GM12878 (cell line): Measurements from ENCODE around the gene MCUB. TPM values are rescaled to one million over a fixed set of nuclear protein-coding genes. Genes with fewer than 3 reads are reported as not detected.

ENCODE experiments used
- ATAC-seq: fragments of 200-7000 bp; cut with Tn5 transposase; 3 replicates; pipeline ENCODE4 v1.9.1; 2020; ENCODE audit warnings: mild to moderate bottlenecking, moderate library complexity
- BruUV-seq: library from RNA; stranded (reverse); fragments of 400-500 nt; replicated peaks from 2 replicates; lab custom pipeline; 2021; lab: Mats Ljungman, UMichigan
- CTCF ChIA-PET: fragments of 300-600 bp; sonication (Branson Sonifier 250); formaldehyde crosslinking; extraction: SDS; loops from one replicate; lab custom pipeline; 2021; ENCODE audit warnings: inconsistent platforms; lab: Yijun Ruan, JAX
- POLR2A ChIA-PET: fragments of 350-600 bp; formaldehyde crosslinking; extraction: SDS; loops from one replicate; lab custom pipeline; 2021; ENCODE audit warnings: inconsistent platforms; lab: Charles Lee
- RAD21 ChIA-PET: fragments of 300-600 bp; sonication (Branson Sonifier 250); formaldehyde crosslinking; loops from one replicate; lab custom pipeline; 2023; ENCODE audit warnings: antibody characterized with exemption; ENCODE audit not compliant: unreplicated experiment; lab: Charles Lee
- SMC1A ChIA-PET: fragments of 300-600 bp; sonication (Branson Sonifier 250); formaldehyde crosslinking; loops from one replicate; lab custom pipeline; 2023; ENCODE audit not compliant: unreplicated experiment, uncharacterized antibody; lab: Charles Lee
- DNase-seq: peaks from one replicate; pipeline ENCODE4 v3.0.0-alpha.2; 2011; ENCODE audit warnings: low read depth, low spot score
- FAIRE-seq: peaks from 3 replicates; lab custom pipeline; 2011; peaks lifted over from hg19 to GRCh38; lab: Jason Lieb, UNC
- H2AFZ ChIP-seq: 2 replicates; pipeline ENCODE4 v1.6.0; 2011; ENCODE audit warnings: low read depth, low read length, control low read depth; ENCODE audit not compliant: control insufficient read depth
- H3K27ac ChIP-seq: 2 replicates; pipeline ENCODE4 v1.5.1; 2011; ENCODE audit warnings: control low read depth; ENCODE audit not compliant: control insufficient read depth, insufficient read depth
- H3K27me3 ChIP-seq, 2 experiments: replicated peaks in 1 of 2; 2 replicates each; pipeline versions ENCODE4 v1.6.0 to v1.6.1; 2011; ENCODE audit warnings: low read length in 1 of 2; ENCODE audit not compliant: control insufficient read depth in 2 of 2, insufficient read depth in 2 of 2
- H3K36me3 ChIP-seq, 2 experiments: 2 replicates each; pipeline ENCODE4 v1.5.1; 2011; ENCODE audit warnings: low read length in 1 of 2; ENCODE audit not compliant: control insufficient read depth in 2 of 2, insufficient read depth in 2 of 2
- H3K4me1 ChIP-seq: 2 replicates; pipeline ENCODE4 v1.6.1; 2011; ENCODE audit warnings: mild to moderate bottlenecking, low read length, moderate library complexity, mixed read lengths; ENCODE audit not compliant: control insufficient read depth, insufficient read depth
- H3K4me2 ChIP-seq: 2 replicates; pipeline ENCODE4 v1.6.0; 2011; ENCODE audit warnings: control low read depth; ENCODE audit not compliant: control insufficient read depth, insufficient read depth
- H3K4me3 ChIP-seq: fragments of 200-600 bp; sonication (generic); 2 replicates; pipeline ENCODE4 v1.5.1; 2016
- H3K79me2 ChIP-seq: 2 replicates; pipeline ENCODE4 v1.6.0; 2011; ENCODE audit warnings: low read length; ENCODE audit not compliant: control insufficient read depth, insufficient read depth
- H3K9ac ChIP-seq: 2 replicates; pipeline ENCODE4 v1.8.0; 2011; ENCODE audit warnings: low read length, control low read depth, mixed read lengths; ENCODE audit not compliant: control insufficient read depth, insufficient read depth
- H3K9me3 ChIP-seq: replicated peaks from 3 replicates; pipeline ENCODE4 v1.5.1; 2011; ENCODE audit warnings: mild to moderate bottlenecking, low read length; ENCODE audit not compliant: control insufficient read depth, insufficient read depth
- H4K20me1 ChIP-seq: 2 replicates; pipeline ENCODE4 v1.6.0; 2011; ENCODE audit not compliant: control insufficient read depth, insufficient read depth
- ETV6 ChIP-seq, 2 experiments: fragments of 450-650 bp in 1 of 2; IDR thresholded peaks in 1 of 2; conservative IDR thresholded peaks in 1 of 2; 2 replicates each; pipeline ENCODE4 v1.6.1; 2014; ENCODE audit warnings: antibody characterized with exemption in 1 of 2, borderline replicate concordance in 1 of 2, low read depth in 1 of 2, mild to moderate bottlenecking in 1 of 2, moderate library complexity in 1 of 2
- NR2C1 ChIP-seq: fragments of 450-650 bp; IDR thresholded peaks from 2 replicates; pipeline ENCODE4 v1.6.1; 2017; ENCODE audit warnings: antibody characterized with exemption, mild to moderate bottlenecking, moderate library complexity
- NR2C2 ChIP-seq: IDR thresholded peaks from 2 replicates; pipeline ENCODE4 v1.6.1; 2011; ENCODE audit warnings: borderline replicate concordance, low read depth; ENCODE audit not compliant: control insufficient read depth, insufficient read length
- POLR2AphosphoS2 ChIP-seq: IDR thresholded peaks from 2 replicates; pipeline ENCODE4 v1.6.1; 2011; ENCODE audit warnings: low read depth, mild to moderate bottlenecking, low read length, improper control_type of control experiment, moderate library complexity
- POU2F2 ChIP-seq: IDR thresholded peaks from 3 replicates; pipeline ENCODE4 v1.6.1; 2011; ENCODE audit warnings: low read depth, mild to moderate bottlenecking, low read length, borderline replicate concordance
- whole genome bisulfite sequencing: methylation state at CpG from one replicate; pipeline ENCODE4 v1.1.6; 2016; ENCODE audit warnings: low lambda C conversion rate; ENCODE audit not compliant: insufficient replicate concordance, insufficient coverage; ENCODE audit errors: missing lambda C conversion rate; 5-methylcytosine and 5-hydroxymethylcytosine counted together
- in situ Hi-C: fragments of 300-500 bp; cut with MboI; formaldehyde crosslinking; loops from 9 replicates; pipeline ENCODE4 v1.14.3; 2018; ENCODE audit warnings: mixed read lengths
- intact Hi-C: fragments of 100-400 bp; cut with micrococcal nuclease; formaldehyde crosslinking; loops from one replicate; pipeline ENCODE4 v1.14.2; 2022; ENCODE audit not compliant: unreplicated experiment
- polyA plus RNA-seq, 11 experiments: library from polyadenylated mRNA; depleted of rRNA in 4 of 11; unstranded in 6 of 11; stranded (reverse) in 5 of 11; fragments of >200 nt; fragmentation: Nextera tagmentation in 4 of 11; fragmentation: Illumina TruSeq in 1 of 11; extraction: Ambion mirVana in 4 of 11; extraction: Trizol in 1 of 11; gene quantifications; 1 replicate in 1 of 11; 2 replicates in 10 of 11; pipeline versions ENCODE4 v1.2.1 to v1.2.3, GENCODE V29; 2011 to 2016; ENCODE audit warnings: inconsistent platforms in 2 of 11, missing spikeins in 2 of 11, low read depth in 1 of 11
- total RNA-seq, 4 experiments: library from RNA; depleted of rRNA in 3 of 4; stranded (reverse); fragments of >200 nt in 3 of 4; fragmentation: Illumina TruSeq in 1 of 4; extraction: Trizol in 1 of 4; gene quantifications; 2 replicates each; pipeline versions ENCODE4 v1.2.1 to v1.2.3, GENCODE V29; 2013 to 2021

MCUB gene
- total and polyA plus RNA-seq, 10 of the 15 experiments (the other 5 are each of a cell fraction or from before 2014, with no cell fraction given) = 4.7 to 63.7 (median 39.4) TPM

- Histone ChIP-seq H3K27me3 (no peaks in the 10 kb centered on the region), H3K9me3 (no peaks in the 10 kb centered on the region), H3K79me2 (no peaks in the 10 kb centered on the region), H2AFZ (no peak overlapping the region), H3K36me3 (peaks cover 0 to 4% of the 10 kb centered on the region in 2 experiments; a peak in 1 of 4 replicates), H3K9ac (no peak overlapping the region), H3K4me3 (no peak overlapping the region), H3K4me1 (no peaks in the 10 kb centered on the region), H3K4me2 (no peak overlapping the region), H3K27ac (no peak overlapping the region), H4K20me1 (no peaks in the 10 kb centered on the region)
- SMC1A ChIA-PET = no interaction called here
- RAD21 ChIA-PET = no interaction called here
- ATAC-seq (no peak), DNase-seq (no peak), FAIRE-seq (no peak)
- POLR2A ChIA-PET = no interaction called here
- intact Hi-C loops = no loop called here
- in situ Hi-C loops = no loop called here
- no TSS peak for BruUV-seq
- WGBS = 12% methylated on average over 2 of the region's 2 CpGs
- CTCF ChIA-PET = no interaction called here
- TF ChIP-seq ETV6 (conservative IDR thresholded peaks at IDR 0.05 in 1 of 2, IDR thresholded peaks at IDR 0.05 in 1 of 2; ENCODE audit: borderline replicate concordance in 1 of 2, low read depth in 1 of 2) (peak in 1 of 2 experiments; percentile 13; a peak in 1 of 4 replicates), POLR2AphosphoS2 (no peak)
These were observed 11.4 kb upstream of the MCUB start for GRCh38 chr4:109548655-109549054.

GRCh38 chr4:109552237-109552636 lies 7.8 kb upstream of the MCUB start:
- H3K9ac ChIP-seq = no peak overlapping the region
- in situ Hi-C loops (no loop called here), intact Hi-C loops (no loop called here)
- no TSS peak for BruUV-seq
- no peak overlapping the region for H3K27ac ChIP-seq
- 92% methylated on average over 6 of the region's 6 CpGs for WGBS
- POLR2A ChIA-PET = no interaction called here
- CTCF ChIA-PET = interaction anchor here (1.1 to 1.2 kb wide), 2 partner anchors 11 to 22 kb away, joined by 3 read pairs; no protein-coding TSS in a partner anchor
- H3K4me2 ChIP-seq = no peak overlapping the region
- H3K36me3 ChIP-seq = no peaks in the 10 kb centered on the region
- no peaks in the 10 kb centered on the region for H3K4me1 ChIP-seq
- ATAC-seq (no peak), FAIRE-seq (no peak), DNase-seq (no peak)
- no peaks in the 10 kb centered on the region for H4K20me1 ChIP-seq
- H3K4me3 ChIP-seq = no peak overlapping the region
- no peaks in the 10 kb centered on the region for H3K27me3 ChIP-seq
- TF ChIP-seq POU2F2 (no peak), NR2C2 (no peak), NR2C1 (no peak)
- SMC1A ChIA-PET = interaction anchor here (0.5 kb wide), 1 partner anchor 106 kb away, joined by 3 read pairs; no protein-coding TSS in a partner anchor
- H3K79me2 ChIP-seq = no peaks in the 10 kb centered on the region
- no peak overlapping the region for H2AFZ ChIP-seq
- no peaks in the 10 kb centered on the region for H3K9me3 ChIP-seq
- RAD21 ChIA-PET = no interaction called here
